Endometrium (tissue), 2 donors: Measurements from ENCODE around the gene TXNDC11.

Experiments
- FAIRE-seq: peaks from 2 replicates; lab custom pipeline; 2012; peaks lifted over from hg19 to GRCh38; lab: Jason Lieb, UNC
- donor health status: control.
- donor health status: control.

TXNDC11 gene

GRCh38 chr16:11630046-11630767, 112.5 kb downstream of the TXNDC11 start:
- no peak for FAIRE-seq
